GM12878 (cell line): ENCODE measurements around the gene MARVELD1. TPM values are rescaled to one million over a fixed set of nuclear protein-coding genes. Genes with fewer than 3 reads are reported as not detected.

Source experiments
- ATAC-seq: fragments of 200-7000 bp; cut with Tn5 transposase; 3 replicates; pipeline ENCODE4 v1.9.1; 2020; ENCODE audit warnings: mild to moderate bottlenecking, moderate library complexity
- BruUV-seq: library from RNA; stranded (reverse); fragments of 400-500 nt; replicated peaks from 2 replicates; lab custom pipeline; 2021; lab: Mats Ljungman, UMichigan
- CTCF ChIA-PET: fragments of 300-600 bp; sonication (Branson Sonifier 250); formaldehyde crosslinking; extraction: SDS; loops from one replicate; lab custom pipeline; 2021; ENCODE audit warnings: inconsistent platforms; lab: Yijun Ruan, JAX
- POLR2A ChIA-PET: fragments of 350-600 bp; formaldehyde crosslinking; extraction: SDS; loops from one replicate; lab custom pipeline; 2021; ENCODE audit warnings: inconsistent platforms; lab: Charles Lee
- RAD21 ChIA-PET: fragments of 300-600 bp; sonication (Branson Sonifier 250); formaldehyde crosslinking; loops from one replicate; lab custom pipeline; 2023; ENCODE audit warnings: antibody characterized with exemption; ENCODE audit not compliant: unreplicated experiment; lab: Charles Lee
- SMC1A ChIA-PET: fragments of 300-600 bp; sonication (Branson Sonifier 250); formaldehyde crosslinking; loops from one replicate; lab custom pipeline; 2023; ENCODE audit not compliant: unreplicated experiment, uncharacterized antibody; lab: Charles Lee
- DNase-seq: peaks from one replicate; pipeline ENCODE4 v3.0.0-alpha.2; 2011; ENCODE audit warnings: low read depth, low spot score
- FAIRE-seq: peaks from 3 replicates; lab custom pipeline; 2011; peaks lifted over from hg19 to GRCh38; lab: Jason Lieb, UNC
- H2AFZ ChIP-seq: 2 replicates; pipeline ENCODE4 v1.6.0; 2011; ENCODE audit warnings: low read depth, low read length, control low read depth; ENCODE audit not compliant: control insufficient read depth
- H3K27ac ChIP-seq: 2 replicates; pipeline ENCODE4 v1.5.1; 2011; ENCODE audit warnings: control low read depth; ENCODE audit not compliant: control insufficient read depth, insufficient read depth
- H3K27me3 ChIP-seq, 2 experiments: replicated peaks in 1 of 2; 2 replicates each; pipeline versions ENCODE4 v1.6.0 to v1.6.1; 2011; ENCODE audit warnings: low read length in 1 of 2; ENCODE audit not compliant: control insufficient read depth in 2 of 2, insufficient read depth in 2 of 2
- H3K36me3 ChIP-seq, 2 experiments: 2 replicates each; pipeline ENCODE4 v1.5.1; 2011; ENCODE audit warnings: low read length in 1 of 2; ENCODE audit not compliant: control insufficient read depth in 2 of 2, insufficient read depth in 2 of 2
- H3K4me1 ChIP-seq: 2 replicates; pipeline ENCODE4 v1.6.1; 2011; ENCODE audit warnings: mild to moderate bottlenecking, low read length, moderate library complexity, mixed read lengths; ENCODE audit not compliant: control insufficient read depth, insufficient read depth
- H3K4me2 ChIP-seq: 2 replicates; pipeline ENCODE4 v1.6.0; 2011; ENCODE audit warnings: control low read depth; ENCODE audit not compliant: control insufficient read depth, insufficient read depth
- H3K4me3 ChIP-seq: fragments of 200-600 bp; sonication (generic); 2 replicates; pipeline ENCODE4 v1.5.1; 2016
- H3K79me2 ChIP-seq: 2 replicates; pipeline ENCODE4 v1.6.0; 2011; ENCODE audit warnings: low read length; ENCODE audit not compliant: control insufficient read depth, insufficient read depth
- H3K9ac ChIP-seq: 2 replicates; pipeline ENCODE4 v1.8.0; 2011; ENCODE audit warnings: low read length, control low read depth, mixed read lengths; ENCODE audit not compliant: control insufficient read depth, insufficient read depth
- H3K9me3 ChIP-seq: replicated peaks from 3 replicates; pipeline ENCODE4 v1.5.1; 2011; ENCODE audit warnings: mild to moderate bottlenecking, low read length; ENCODE audit not compliant: control insufficient read depth, insufficient read depth
- H4K20me1 ChIP-seq: 2 replicates; pipeline ENCODE4 v1.6.0; 2011; ENCODE audit not compliant: control insufficient read depth, insufficient read depth
- ATF3 ChIP-seq: IDR thresholded peaks from 2 replicates; pipeline ENCODE4 v1.6.1; 2011; ENCODE audit warnings: low read depth, mild to moderate bottlenecking, low read length, moderate library complexity, borderline replicate concordance; ENCODE audit errors: extremely low read depth
- CBFB ChIP-seq: IDR thresholded peaks from 2 replicates; pipeline ENCODE4 v1.6.1; 2016; ENCODE audit warnings: antibody characterized with exemption, low read depth
- EZH2 ChIP-seq: IDR thresholded peaks from 2 replicates; pipeline ENCODE4 v1.6.1; 2012; ENCODE audit warnings: low read depth, mild to moderate bottlenecking, control low read depth, inconsistent platforms, low read length, borderline replicate concordance; ENCODE audit not compliant: control insufficient read depth
- FOXM1 ChIP-seq: IDR thresholded peaks from 2 replicates; pipeline ENCODE4 v1.6.1; 2012; ENCODE audit warnings: low read depth, mild to moderate bottlenecking, inconsistent platforms, low read length, moderate library complexity
- HDAC6 ChIP-seq: fragments of 200-600 bp; sonication (generic); IDR thresholded peaks from one replicate; pipeline ENCODE4 v1.8.0; 2017; ENCODE audit warnings: antibody characterized with exemption; ENCODE audit not compliant: unreplicated experiment
- IKZF2 ChIP-seq, 2 experiments: fragments of 450-650 bp; IDR thresholded peaks; 2 replicates each; pipeline ENCODE4 v1.6.1; 2017; ENCODE audit warnings: mild to moderate bottlenecking in 2 of 2, moderate library complexity in 2 of 2
- LARP7 ChIP-seq: fragments of 450-650 bp; IDR thresholded peaks from 2 replicates; pipeline ENCODE4 v1.6.1; 2017; ENCODE audit warnings: mild to moderate bottlenecking
- MTA3 ChIP-seq: IDR thresholded peaks from 2 replicates; pipeline ENCODE4 v1.6.1; 2012; ENCODE audit warnings: low read length, inconsistent platforms, borderline replicate concordance
- NFYA ChIP-seq: IDR thresholded peaks from 2 replicates; pipeline ENCODE4 v1.6.1; 2011; ENCODE audit warnings: low read depth, mild to moderate bottlenecking, low read length, improper control_type of control experiment, borderline replicate concordance
- NR2C2 ChIP-seq: IDR thresholded peaks from 2 replicates; pipeline ENCODE4 v1.6.1; 2011; ENCODE audit warnings: borderline replicate concordance, low read depth; ENCODE audit not compliant: control insufficient read depth, insufficient read length
- POLR2AphosphoS2 ChIP-seq: IDR thresholded peaks from 2 replicates; pipeline ENCODE4 v1.6.1; 2011; ENCODE audit warnings: low read depth, mild to moderate bottlenecking, low read length, improper control_type of control experiment, moderate library complexity
- POU2F2 ChIP-seq: IDR thresholded peaks from 3 replicates; pipeline ENCODE4 v1.6.1; 2011; ENCODE audit warnings: low read depth, mild to moderate bottlenecking, low read length, borderline replicate concordance
- RAD21 ChIP-seq: IDR thresholded peaks from 2 replicates; pipeline ENCODE4 v1.6.1; 2011; ENCODE audit warnings: mild to moderate bottlenecking, low read depth, low read length, moderate library complexity; ENCODE audit not compliant: insufficient read depth
- RAD51 ChIP-seq: fragments of 450-650 bp; IDR thresholded peaks from 2 replicates; pipeline ENCODE4 v1.6.1; 2016; ENCODE audit warnings: moderate library complexity, mild to moderate bottlenecking, inconsistent platforms
- RELA ChIP-seq: fragments of 450-650 bp; IDR thresholded peaks from 2 replicates; pipeline ENCODE4 v1.8.0; 2014; ENCODE audit warnings: borderline replicate concordance; ENCODE audit not compliant: partially characterized antibody
- ZNF207 ChIP-seq: fragments of 450-650 bp; IDR thresholded peaks from 2 replicates; pipeline ENCODE4 v1.6.1; 2014; ENCODE audit warnings: antibody characterized with exemption, mild to moderate bottlenecking, borderline replicate concordance
- ZNF217 ChIP-seq: fragments of 450-650 bp; IDR thresholded peaks from 2 replicates; pipeline ENCODE4 v1.6.1; 2017; ENCODE audit warnings: antibody characterized with exemption, mild to moderate bottlenecking
- ZNF622 ChIP-seq: fragments of 450-650 bp; IDR thresholded peaks from 2 replicates; pipeline ENCODE4 v1.6.1; 2017; ENCODE audit warnings: mild to moderate bottlenecking, inconsistent platforms
- WGBS: methylation state at CpG from one replicate; pipeline ENCODE4 v1.1.6; 2016; ENCODE audit warnings: low lambda C conversion rate; ENCODE audit not compliant: insufficient replicate concordance, insufficient coverage; ENCODE audit errors: missing lambda C conversion rate; 5-methylcytosine and 5-hydroxymethylcytosine counted together
- in situ Hi-C: fragments of 300-500 bp; cut with MboI; formaldehyde crosslinking; loops from 9 replicates; pipeline ENCODE4 v1.14.3; 2018; ENCODE audit warnings: mixed read lengths
- intact Hi-C: fragments of 100-400 bp; cut with micrococcal nuclease; formaldehyde crosslinking; loops from one replicate; pipeline ENCODE4 v1.14.2; 2022; ENCODE audit not compliant: unreplicated experiment
- polyA plus RNA-seq, 11 experiments: library from polyadenylated mRNA; depleted of rRNA in 4 of 11; unstranded in 6 of 11; stranded (reverse) in 5 of 11; fragments of >200 nt; fragmentation: Nextera tagmentation in 4 of 11; fragmentation: Illumina TruSeq in 1 of 11; extraction: Ambion mirVana in 4 of 11; extraction: Trizol in 1 of 11; gene quantifications; 1 replicate in 1 of 11; 2 replicates in 10 of 11; pipeline versions ENCODE4 v1.2.1 to v1.2.3, GENCODE V29; 2011 to 2016; ENCODE audit warnings: inconsistent platforms in 2 of 11, missing spikeins in 2 of 11, low read depth in 1 of 11
- total RNA-seq, 4 experiments: library from RNA; depleted of rRNA in 3 of 4; stranded (reverse); fragments of >200 nt in 3 of 4; fragmentation: Illumina TruSeq in 1 of 4; extraction: Trizol in 1 of 4; gene quantifications; 2 replicates each; pipeline versions ENCODE4 v1.2.1 to v1.2.3, GENCODE V29; 2013 to 2021
- TF ChIP-seq, protein P1 (sequence below): fragments of 450-650 bp; IDR thresholded peaks from 2 replicates; pipeline ENCODE4 v1.6.1; 2017; ENCODE audit warnings: antibody characterized with exemption, mild to moderate bottlenecking, moderate library complexity

MARVELD1 gene
- total and polyA plus RNA-seq, 10 of the 15 experiments (the other 5 are each of a cell fraction or from before 2014, with no cell fraction given) = 0.54 to 8.4 (median 3.2) TPM

DNA sequence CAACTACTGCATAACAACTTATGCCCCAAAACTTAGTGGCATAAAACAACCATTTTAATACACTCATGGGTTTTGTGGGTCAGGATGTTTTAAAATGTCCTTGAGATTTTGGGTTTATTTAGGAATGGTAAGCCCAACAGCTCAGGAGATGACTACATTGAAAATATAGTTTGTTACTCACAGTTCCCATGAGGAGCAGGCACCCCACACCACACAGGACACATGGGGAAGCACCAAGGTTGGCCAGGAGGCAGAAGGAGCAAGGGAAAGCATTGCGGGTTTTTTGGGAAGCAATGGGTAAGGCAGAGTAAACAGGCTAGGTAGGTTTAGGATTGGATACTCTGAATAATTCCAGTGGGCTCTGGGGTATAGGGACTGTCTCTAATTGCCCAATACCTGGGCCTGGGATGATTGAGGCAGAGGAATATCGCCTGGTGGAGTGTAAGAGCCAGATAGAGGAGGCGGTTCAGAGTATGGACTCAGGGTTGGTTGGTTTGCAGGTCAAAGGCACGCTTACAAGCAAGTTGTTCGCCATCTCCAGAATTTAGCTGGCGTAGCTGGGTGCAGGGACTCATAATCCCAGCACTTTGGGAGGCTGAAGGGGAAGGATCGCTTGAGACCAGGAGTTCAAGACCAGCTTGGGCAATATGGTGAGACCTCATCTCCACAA, 10.0 kb upstream of the MARVELD1 start:
- SMC1A ChIA-PET = interaction anchor here (1.1 to 6.4 kb wide), 6 partner anchors 9 to 131 kb away, joined by 3 to 38 read pairs (median 4); partner anchors contain the start of genes ANKRD2 and AVPI1
- in situ Hi-C loops = no loop called here
- no peaks in the 10 kb centered on the region for H3K9me3 ChIP-seq
- POLR2A ChIA-PET = interaction anchor here (1.1 kb wide), 1 partner anchor 33 kb away, joined by 3 read pairs; the partner anchor contains the start of gene ZFYVE27
- no peak overlapping the region for H3K4me2 ChIP-seq
- FAIRE-seq (no peak), ATAC-seq (no peak), DNase-seq (no peak)
- BruUV-seq = no TSS peak
- no peaks in the 10 kb centered on the region for H3K36me3 ChIP-seq
- WGBS = 40% methylated on average over 7 of the region's 7 CpGs
- CTCF ChIA-PET = interaction anchor here (1.7 to 14.9 kb wide), 6 partner anchors 9 to 1300 kb away, joined by 4 to 416 read pairs (median 40); partner anchors contain the start of genes AVPI1, MARVELD1 and ZFYVE27
- TF ChIP-seq RELA = no peak
- no peak for TF ChIP-seq IKZF2 (IDR thresholded peaks at IDR 0.05)
- no peak for TF ChIP-seq LARP7
- TF ChIP-seq ZNF217 = no peak
- TF ChIP-seq POU2F2 = no peak
- TF ChIP-seq CBFB = no peak
- TF ChIP-seq ZNF207 = no peak
- TF ChIP-seq NFYA = no peak
- TF ChIP-seq POLR2AphosphoS2 = no peak
- no peak for TF ChIP-seq RAD51
- no peak for TF ChIP-seq ATF3
- no peak for TF ChIP-seq NR2C2
- no peak for TF ChIP-seq FOXM1
- TF ChIP-seq ZNF622 = no peak
- TF ChIP-seq MTA3 = no peak
- TF ChIP-seq, protein P1, sequence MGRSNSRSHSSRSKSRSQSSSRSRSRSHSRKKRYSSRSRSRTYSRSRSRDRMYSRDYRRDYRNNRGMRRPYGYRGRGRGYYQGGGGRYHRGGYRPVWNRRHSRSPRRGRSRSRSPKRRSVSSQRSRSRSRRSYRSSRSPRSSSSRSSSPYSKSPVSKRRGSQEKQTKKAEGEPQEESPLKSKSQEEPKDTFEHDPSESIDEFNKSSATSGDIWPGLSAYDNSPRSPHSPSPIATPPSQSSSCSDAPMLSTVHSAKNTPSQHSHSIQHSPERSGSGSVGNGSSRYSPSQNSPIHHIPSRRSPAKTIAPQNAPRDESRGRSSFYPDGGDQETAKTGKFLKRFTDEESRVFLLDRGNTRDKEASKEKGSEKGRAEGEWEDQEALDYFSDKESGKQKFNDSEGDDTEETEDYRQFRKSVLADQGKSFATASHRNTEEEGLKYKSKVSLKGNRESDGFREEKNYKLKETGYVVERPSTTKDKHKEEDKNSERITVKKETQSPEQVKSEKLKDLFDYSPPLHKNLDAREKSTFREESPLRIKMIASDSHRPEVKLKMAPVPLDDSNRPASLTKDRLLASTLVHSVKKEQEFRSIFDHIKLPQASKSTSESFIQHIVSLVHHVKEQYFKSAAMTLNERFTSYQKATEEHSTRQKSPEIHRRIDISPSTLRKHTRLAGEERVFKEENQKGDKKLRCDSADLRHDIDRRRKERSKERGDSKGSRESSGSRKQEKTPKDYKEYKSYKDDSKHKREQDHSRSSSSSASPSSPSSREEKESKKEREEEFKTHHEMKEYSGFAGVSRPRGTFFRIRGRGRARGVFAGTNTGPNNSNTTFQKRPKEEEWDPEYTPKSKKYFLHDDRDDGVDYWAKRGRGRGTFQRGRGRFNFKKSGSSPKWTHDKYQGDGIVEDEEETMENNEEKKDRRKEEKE = no peak
- TF ChIP-seq RAD21 = no peak
- no peak for TF ChIP-seq HDAC6
- no peak for TF ChIP-seq EZH2
- no peak overlapping the region for H2AFZ ChIP-seq
- intact Hi-C loops = loop anchor here (10.0 kb wide), 1 partner anchor 341 kb away; no protein-coding TSS in a partner anchor
- H3K4me1 ChIP-seq = 0 out of 2 replicates have a peak, but pooled peaks cover 3% of the 10 kb centered on the region
- no peaks in the 10 kb centered on the region for H3K79me2 ChIP-seq
- RAD21 ChIA-PET = interaction anchor here (0.9 to 3.9 kb wide), 5 partner anchors 16 to 32 kb away, joined by 3 to 24 read pairs (median 4); partner anchors contain the start of gene AVPI1
- H3K27ac ChIP-seq = no peak overlapping the region
- H3K27me3 ChIP-seq = no peaks in the 10 kb centered on the region; a peak in 2 of 4 replicates
- no peak overlapping the region for H3K4me3 ChIP-seq
- no peak overlapping the region for H3K9ac ChIP-seq
- no peaks in the 10 kb centered on the region for H4K20me1 ChIP-seq
